Heart left ventricle (tissue), 16 donors: ENCODE results near the gene SERPINF2. TPM values are rescaled to one million over a fixed set of nuclear protein-coding genes. Genes with fewer than 3 reads are reported as not detected.

Source experiments
- ATAC-seq, 4 donors: fragments of 200-7000 bp; cut with Tn5 transposase; one replicate each; pipeline ENCODE4 v1.9.1; 2020 to 2022; ENCODE audit warnings: moderate library complexity in 4 of 4, mild to moderate bottlenecking in 3 of 4, moderate number of reproducible peaks in 1 of 4
- DNase-seq, 5 donors: peaks; one replicate each; pipeline ENCODE4 v3.0.0-alpha.2; 2020
- H3K27ac ChIP-seq, 12 donors: fragments of 200-600 bp; sonication (generic) in 4 of 12; one replicate each; pipeline versions ENCODE4 v1.5.0 to v1.8.0; 2016 to 2022; ENCODE audit warnings: mild to moderate bottlenecking in 2 of 12
- H3K27me3 ChIP-seq, 9 donors: fragments of 200-600 bp; sonication (generic) in 2 of 9; one replicate each; pipeline versions ENCODE4 v1.5.1 to v1.8.0; 2016 to 2022; ENCODE audit warnings: mild to moderate bottlenecking in 3 of 9
- H3K36me3 ChIP-seq, 9 donors: fragments of 200-600 bp; sonication (generic) in 2 of 9; one replicate each; pipeline versions ENCODE4 v1.5.0 to v1.8.0; 2018 to 2022; ENCODE audit warnings: mild to moderate bottlenecking in 2 of 9
- H3K4me1 ChIP-seq, 12 donors: fragments of 200-600 bp; sonication (generic) in 4 of 12; one replicate each; pipeline versions ENCODE4 v1.5.0 to v1.8.0; 2016 to 2022; ENCODE audit warnings: mild to moderate bottlenecking in 3 of 12
- H3K4me3 ChIP-seq, 12 donors: fragments of 200-600 bp; sonication (generic) in 4 of 12; one replicate each; pipeline versions ENCODE4 v1.5.0 to v1.8.0; 2017 to 2022; ENCODE audit warnings: mild to moderate bottlenecking in 9 of 12, moderate library complexity in 4 of 12
- H3K9me3 ChIP-seq, 12 donors: fragments of 200-600 bp; sonication (generic) in 4 of 12; one replicate each; pipeline versions ENCODE4 v1.5.0 to v1.8.0; 2016 to 2022; ENCODE audit warnings: mild to moderate bottlenecking in 1 of 12
- POLR2A ChIP-seq, 2 donors: fragments of 450-650 bp; IDR thresholded peaks; one replicate each; pipeline ENCODE4 v1.6.1; 2017; ENCODE audit warnings: antibody characterized with exemption in 2 of 2, mild to moderate bottlenecking in 2 of 2, moderate library complexity in 2 of 2
- WGBS, 4 donors: extraction: QIAGEN DNeasy Blood & Tissue Kit in 2 of 4; methylation state at CpG; one replicate each; pipeline versions ENCODE4 v1.1.5 to v1.1.7; 2013 to 2018; 5-methylcytosine and 5-hydroxymethylcytosine counted together
- intact Hi-C, 10 donors: fragments of 100-400 bp; cut with DNase I; formaldehyde crosslinking; loops; one replicate each; pipeline versions ENCODE4 v1.11.1 to v1.14.2; 2022
- polyA plus RNA-seq, 2 donors: library from polyadenylated mRNA; stranded (reverse); fragments of 200-250 nt; gene quantifications; one replicate each; pipeline ENCODE4 v1.2.3, GENCODE V29; 2013
- total RNA-seq, 9 donors: library from RNA; depleted of rRNA in 2 of 9; stranded (reverse); fragments of >200 nt in 2 of 9; fragmentation: NEBNext Ultra II Directional in 3 of 9; extraction: Animal tissue kit (Norgen Biotek cat#: 25700) in 3 of 9; gene quantifications; one replicate each; pipeline versions ENCODE4 v1.1.0 to v1.2.4, GENCODE V29; 2016 to 2023
- TF ChIP-seq, protein P1 (sequence below), 12 donors: fragments of 200-600 bp; sonication (generic) in 4 of 12; IDR thresholded peaks; one replicate each; pipeline versions ENCODE4 v1.5.0 to v1.8.0; 2018 to 2022; ENCODE audit warnings: antibody characterized with exemption in 12 of 12, mild to moderate bottlenecking in 5 of 12
- donor health status: ischemic (EF 13 %, LVEDD 7.1; RV severe dilation, severe dysfunction).
- donor health status: healthy with polysubstance abuse.
- donor health status: DM: no; HTN: yes; CAD: no.
- donor health status: DM: no; HTN: no; CAD: no.
- donor health status: ischemic (EF 25% LVEDD 6.9; RV normal size, moderate dysfunction).
- donor health status: ischemic (EF 25% LVEDD 5.7; RV mildly dilated, moderate dysfunction).
- donor health status: healthy.
- donor health status: DM: yes; HTN: yes; CAD: no.
- donor health status: ischemic (EF 35%, LVEDD 5.7; RV mildly dilated, moderate dysfunction).
- donor health status: nonischemic (EF 11% LVEDD 7.7; RV severe dilation, severe dysfunction).
- donor health status: DM: yes; HTN: yes; CAD: no.
- donor health status: PGD.
- donor health status: ischemic (EF 29% LVEDD 5.4; RV normal size, mild dysfunction).
- donor health status: nonischemic (EF 23%, LVEDD 6.1; RV moderate dilation, normal function).

SERPINF2 gene
- total and polyA plus RNA-seq, 11 donors: 0.25 to 1.8 (median 0.77) TPM; not detected in 1

DNA sequence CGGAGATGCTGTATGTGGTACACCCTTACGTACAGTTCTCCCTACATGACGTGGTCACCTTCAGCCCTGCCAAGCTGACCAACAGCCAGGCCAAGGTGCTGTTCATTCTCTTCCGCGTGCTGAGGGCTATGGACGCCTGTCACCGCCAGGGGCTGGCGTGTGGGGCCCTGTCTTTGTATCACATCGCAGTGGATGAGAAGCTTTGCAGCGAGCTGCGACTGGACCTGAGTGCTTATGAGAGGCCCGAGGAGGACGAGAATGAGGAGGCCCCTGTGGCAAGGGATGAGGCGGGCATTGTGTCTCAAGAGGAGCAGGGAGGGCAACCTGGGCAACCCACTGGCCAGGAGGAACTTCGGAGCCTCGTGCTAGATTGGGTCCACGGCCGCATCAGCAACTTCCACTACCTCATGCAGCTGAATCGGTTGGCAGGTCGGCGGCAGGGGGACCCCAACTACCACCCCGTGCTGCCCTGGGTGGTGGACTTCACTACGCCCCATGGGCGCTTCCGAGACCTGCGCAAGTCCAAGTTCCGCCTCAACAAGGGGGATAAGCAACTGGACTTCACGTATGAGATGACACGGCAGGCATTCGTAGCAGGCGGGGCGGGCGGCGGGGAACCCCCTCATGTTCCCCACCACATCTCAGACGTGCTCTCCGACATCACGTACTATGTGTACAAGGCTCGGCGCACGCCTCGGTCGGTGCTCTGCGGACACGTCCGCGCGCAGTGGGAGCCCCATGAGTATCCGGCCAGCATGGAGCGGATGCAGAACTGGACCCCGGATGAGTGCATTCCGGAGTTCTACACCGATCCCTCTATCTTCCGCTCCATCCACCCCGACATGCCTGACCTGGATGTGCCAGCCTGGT lies 16.8 kb upstream of the SERPINF2 start:
- TF ChIP-seq, protein P1, sequence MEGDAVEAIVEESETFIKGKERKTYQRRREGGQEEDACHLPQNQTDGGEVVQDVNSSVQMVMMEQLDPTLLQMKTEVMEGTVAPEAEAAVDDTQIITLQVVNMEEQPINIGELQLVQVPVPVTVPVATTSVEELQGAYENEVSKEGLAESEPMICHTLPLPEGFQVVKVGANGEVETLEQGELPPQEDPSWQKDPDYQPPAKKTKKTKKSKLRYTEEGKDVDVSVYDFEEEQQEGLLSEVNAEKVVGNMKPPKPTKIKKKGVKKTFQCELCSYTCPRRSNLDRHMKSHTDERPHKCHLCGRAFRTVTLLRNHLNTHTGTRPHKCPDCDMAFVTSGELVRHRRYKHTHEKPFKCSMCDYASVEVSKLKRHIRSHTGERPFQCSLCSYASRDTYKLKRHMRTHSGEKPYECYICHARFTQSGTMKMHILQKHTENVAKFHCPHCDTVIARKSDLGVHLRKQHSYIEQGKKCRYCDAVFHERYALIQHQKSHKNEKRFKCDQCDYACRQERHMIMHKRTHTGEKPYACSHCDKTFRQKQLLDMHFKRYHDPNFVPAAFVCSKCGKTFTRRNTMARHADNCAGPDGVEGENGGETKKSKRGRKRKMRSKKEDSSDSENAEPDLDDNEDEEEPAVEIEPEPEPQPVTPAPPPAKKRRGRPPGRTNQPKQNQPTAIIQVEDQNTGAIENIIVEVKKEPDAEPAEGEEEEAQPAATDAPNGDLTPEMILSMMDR (IDR thresholded peaks at IDR 0.05): no peak
- no peak for TF ChIP-seq POLR2A (IDR thresholded peaks at IDR 0.05)
- no peaks in the 10 kb centered on the region for H3K27me3 ChIP-seq
- peak in 1 of 5 donors; percentile 24 for DNase-seq
- ATAC-seq: no peak
- H3K4me1 ChIP-seq: peaks cover 0 to 92% (median 33%) of the 10 kb centered on the region in 12 donors
- H3K36me3 ChIP-seq: peaks cover 0 to 42% (median 16%) of the 10 kb centered on the region in 9 donors
- intact Hi-C loops: loop anchor here in 4 of 10 donors (2.0 to 10.0 kb wide), 3 partner anchors 57 to 299 kb away; partner anchors contain the start of gene RTN4RL1 (in 1 of the 4)
- H3K4me3 ChIP-seq: peak overlapping the region in 9 of 12 donors; percentile 54 to 87 (median 69)
- no peaks in the 10 kb centered on the region for H3K9me3 ChIP-seq
- 95 to 96% (median 95%) methylated on average over 52 to 54 of the region's 54 CpGs for WGBS, 4 donors
- H3K27ac ChIP-seq: peak overlapping the region in 3 of 12 donors; percentile 86 to 96 (median 91)

DNA sequence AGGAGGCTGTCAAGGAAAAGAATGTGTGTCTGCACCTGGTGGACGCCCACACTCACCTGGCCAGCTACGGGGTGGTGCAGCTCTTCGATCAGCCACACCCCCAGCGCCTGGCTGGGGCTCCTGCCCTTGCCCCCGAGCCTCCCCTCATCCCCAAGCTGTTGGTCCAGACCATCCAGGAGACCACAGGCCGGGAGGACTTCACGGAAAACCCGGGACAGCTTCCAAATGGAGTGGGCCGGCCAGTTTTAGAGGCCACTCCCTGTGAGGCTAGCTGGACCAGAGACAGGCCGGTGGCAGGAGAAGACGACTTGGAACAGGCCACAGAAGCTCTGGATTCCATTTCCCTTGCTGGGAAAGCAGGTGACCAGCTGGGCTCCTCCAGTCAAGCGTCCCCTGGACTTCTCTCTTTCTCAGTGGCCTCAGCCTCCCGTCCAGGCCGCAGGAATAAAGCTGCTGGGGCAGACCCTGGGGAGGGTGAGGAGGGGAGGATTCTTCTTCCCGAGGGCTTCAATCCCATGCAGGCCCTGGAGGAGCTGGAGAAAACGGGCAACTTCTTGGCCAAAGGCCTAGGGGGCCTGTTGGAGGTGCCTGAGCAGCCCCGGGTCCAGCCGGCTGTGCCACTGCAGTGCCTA lies 15.9 kb upstream of the SERPINF2 start:
- WGBS, 4 donors: 72 to 87% (median 80%) methylated on average over 5 to 18 of the region's 18 CpGs
- DNase-seq: peak in 1 of 5 donors; percentile 25
- H3K4me1 ChIP-seq: peaks cover 0 to 89% (median 37%) of the 10 kb centered on the region in 12 donors

DNA sequence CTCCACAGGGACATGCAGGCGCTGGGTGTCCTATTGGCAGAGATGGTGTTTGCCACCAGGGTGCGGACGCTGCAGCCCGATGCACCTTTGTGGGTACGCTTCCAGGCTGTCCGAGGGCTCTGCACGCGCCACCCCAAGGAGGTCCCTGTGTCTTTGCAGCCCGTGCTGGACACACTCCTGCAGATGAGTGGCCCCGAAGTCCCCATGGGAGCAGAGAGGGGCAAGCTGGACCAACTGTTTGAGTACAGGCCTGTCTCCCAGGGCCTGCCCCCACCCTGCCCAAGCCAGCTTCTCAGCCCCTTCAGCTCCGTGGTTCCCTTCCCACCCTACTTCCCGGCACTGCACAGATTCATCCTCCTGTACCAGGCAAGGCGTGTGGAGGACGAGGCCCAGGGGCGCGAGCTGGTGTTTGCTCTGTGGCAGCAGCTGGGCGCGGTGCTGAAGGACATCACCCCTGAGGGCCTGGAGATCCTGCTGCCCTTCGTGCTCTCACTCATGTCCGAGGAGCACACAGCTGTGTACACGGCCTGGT lies 15.3 kb upstream of the SERPINF2 start:
- TF ChIP-seq, protein P1 (IDR thresholded peaks at IDR 0.05): no peak
- Histone ChIP-seq H3K36me3 (peaks cover 0 to 56% (median 17%) of the 10 kb centered on the region in 9 donors), H3K9me3 (no peaks in the 10 kb centered on the region), H3K4me1 (peaks cover 0 to 84% (median 37%) of the 10 kb centered on the region in 12 donors), H3K27ac (no peak overlapping the region), H3K4me3 (peak overlapping the region in 1 of 12 donors; percentile 3), H3K27me3 (no peaks in the 10 kb centered on the region)
- intact Hi-C loops: loop anchor here in 2 of 10 donors (5.0 to 10.0 kb wide), 2 partner anchors 140 to 297 kb away; partner anchors contain the start of gene RTN4RL1 (in 1 of the 2)
- WGBS, 4 donors: 93 to 96% (median 94%) methylated on average over 9 to 21 of the region's 21 CpGs
- DNase-seq (no peak), ATAC-seq (no peak)

More for the DNA sequence above, 15.9 kb upstream of the SERPINF2 start:
- intact Hi-C loops: loop anchor here in 2 of 10 donors (5.0 to 10.0 kb wide), 2 partner anchors 141 to 298 kb away; partner anchors contain the start of gene RTN4RL1 (in 1 of the 2)
- no peak for TF ChIP-seq POLR2A (IDR thresholded peaks at IDR 0.05)
- TF ChIP-seq, protein P1 (IDR thresholded peaks at IDR 0.05): no peak
- no peaks in the 10 kb centered on the region for H3K9me3 ChIP-seq
- H3K4me3 ChIP-seq: peak overlapping the region in 1 of 12 donors; percentile 3
- H3K27me3 ChIP-seq: no peaks in the 10 kb centered on the region
- H3K36me3 ChIP-seq: peaks cover 0 to 50% (median 16%) of the 10 kb centered on the region in 9 donors
- ATAC-seq: no peak
- H3K27ac ChIP-seq: no peak overlapping the region
